ENCODE results near the gene M6PR. TPM values are rescaled to one million over a fixed set of nuclear protein-coding genes. Genes with fewer than 3 reads are reported as not detected.

Gene M6PR
- total RNA-seq, 6 experiments from 2014 or later = 138 to 160 (median 151) TPM

GRCh38 chr12:8958066-8958465, 8.6 kb upstream of the M6PR start:
- no peak overlapping the region for H3K4me3 Mint-ChIP-seq
- no peak overlapping the region for H3K27ac Mint-ChIP-seq
- H3K9me3 Mint-ChIP-seq = no peaks in the 10 kb centered on the region
- peaks cover 3% of the 10 kb centered on the region; the same call in 1 of the 2 replicates for H3K36me3 Mint-ChIP-seq (ENCODE audit: low read depth)
- no peak for DNase-seq
- no peak for TF ChIP-seq CTCF (IDR thresholded peaks at IDR 0.05)
- H3K27me3 Mint-ChIP-seq (ENCODE audit: insufficient read depth) = peaks cover 1% of the 10 kb centered on the region; the same call in 1 of the 2 replicates
- no peaks in the 10 kb centered on the region for H3K4me1 Mint-ChIP-seq (ENCODE audit: low read depth)

- H3K36me3 Mint-ChIP-seq (ENCODE audit: low read depth) = peaks cover 5% of the 10 kb centered on the region; the same call in 1 of the 2 replicates
- H3K27me3 Mint-ChIP-seq (ENCODE audit: insufficient read depth) = peaks cover 1% of the 10 kb centered on the region; the same call in 1 of the 2 replicates
- H3K27ac Mint-ChIP-seq = no peak overlapping the region
- H3K4me1 Mint-ChIP-seq (ENCODE audit: low read depth) = no peaks in the 10 kb centered on the region
- no peak overlapping the region for H3K4me3 Mint-ChIP-seq
- DNase-seq = no peak
- no peak for TF ChIP-seq CTCF (IDR thresholded peaks at IDR 0.05)
- no peaks in the 10 kb centered on the region for H3K9me3 Mint-ChIP-seq
Observed at GRCh38 chr12:8957561-8957960, 8.1 kb upstream of the M6PR start.

- no peaks in the 10 kb centered on the region for H3K4me1 Mint-ChIP-seq (ENCODE audit: low read depth)
- H3K27ac Mint-ChIP-seq = no peak overlapping the region
- peaks cover 5% of the 10 kb centered on the region; the same call in 1 of the 2 replicates for H3K36me3 Mint-ChIP-seq (ENCODE audit: low read depth)
- TF ChIP-seq CTCF (IDR thresholded peaks at IDR 0.05) = no peak
- no peak overlapping the region for H3K4me3 Mint-ChIP-seq
- no peak for DNase-seq
- H3K27me3 Mint-ChIP-seq (ENCODE audit: insufficient read depth) = peaks cover 1% of the 10 kb centered on the region; the same call in 1 of the 2 replicates
- no peaks in the 10 kb centered on the region for H3K9me3 Mint-ChIP-seq
Observed at GRCh38 chr12:8956772-8957171, 7.3 kb upstream of the M6PR start.

- Mint-ChIP-seq H3K4me1 (ENCODE audit: low read depth) (peaks cover under 1% of the 10 kb centered on the region; the same call in 1 of the 2 replicates), H3K9me3 (no peaks in the 10 kb centered on the region), H3K27ac (no peak overlapping the region), H3K4me3 (no peak overlapping the region), H3K36me3 (ENCODE audit: low read depth) (peaks cover 5% of the 10 kb centered on the region; the same call in 1 of the 2 replicates), H3K27me3 (ENCODE audit: insufficient read depth) (peaks cover 1% of the 10 kb centered on the region; the same call in 1 of the 2 replicates)
- no peak for TF ChIP-seq CTCF (IDR thresholded peaks at IDR 0.05)
- DNase-seq = no peak
Observed at GRCh38 chr12:8956073-8956472, 6.6 kb upstream of the M6PR start.

GRCh38 chr12:8953773-8954402, 4.4 kb upstream of the M6PR start:
- H3K27me3 Mint-ChIP-seq (ENCODE audit: insufficient read depth) = peaks cover 2% of the 10 kb centered on the region; the same call in 1 of the 2 replicates
- H3K4me1 Mint-ChIP-seq (ENCODE audit: low read depth) = peaks cover 8% of the 10 kb centered on the region; the same call in 1 of the 2 replicates
- no peak overlapping the region for H3K4me3 Mint-ChIP-seq
- H3K27ac Mint-ChIP-seq = no peak overlapping the region
- no peak for TF ChIP-seq CTCF (IDR thresholded peaks at IDR 0.05)
- no peaks in the 10 kb centered on the region for H3K9me3 Mint-ChIP-seq
- H3K36me3 Mint-ChIP-seq (ENCODE audit: low read depth) = peaks cover 5% of the 10 kb centered on the region; the same call in 1 of the 2 replicates
- no peak for DNase-seq

Data from HFFc6 (cell line).